Psoas muscle (tissue), 8 donors: Measurements from ENCODE around the gene NLE1. TPM values are rescaled to one million over a fixed set of nuclear protein-coding genes. Genes with fewer than 3 reads are reported as not detected.

Experiments
- ATAC-seq, 4 donors: fragments of 200-7000 bp; cut with Tn5 transposase; one replicate each; pipeline ENCODE4 v1.9.1; 2020; ENCODE audit warnings: moderate library complexity in 3 of 4, mild to moderate bottlenecking in 2 of 4
- DNase-seq, 2 donors: peaks; one replicate each; pipeline ENCODE4 v3.0.0-alpha.2; 2020
- H3K27ac ChIP-seq: fragments of 200-600 bp; one replicate; pipeline ENCODE4 v1.8.0; 2022
- H3K27me3 ChIP-seq, 3 donors: fragments of 200-600 bp in 1 of 3; one replicate each; pipeline versions ENCODE4 v1.6.1 to v1.8.0; 2013 to 2022; ENCODE audit warnings: low read length in 2 of 3, mild to moderate bottlenecking in 2 of 3, moderate library complexity in 1 of 3; ENCODE audit not compliant: insufficient read depth in 3 of 3
- H3K36me3 ChIP-seq, 2 donors: fragments of 200-600 bp in 1 of 2; one replicate each; pipeline versions ENCODE4 v1.6.1 to v1.8.0; 2013 to 2022; ENCODE audit warnings: low read depth in 1 of 2, mild to moderate bottlenecking in 1 of 2, moderate library complexity in 1 of 2; ENCODE audit not compliant: insufficient read depth in 1 of 2
- H3K4me1 ChIP-seq: fragments of 200-600 bp; one replicate; pipeline ENCODE4 v1.8.0; 2022
- H3K4me3 ChIP-seq: fragments of 200-600 bp; one replicate; pipeline ENCODE4 v1.8.0; 2022; ENCODE audit warnings: mild to moderate bottlenecking
- H3K9me3 ChIP-seq: fragments of 200-600 bp; one replicate; pipeline ENCODE4 v1.8.0; 2022
- CTCF ChIP-seq: fragments of 200-600 bp; IDR thresholded peaks from one replicate; pipeline ENCODE4 v1.8.0; 2022; ENCODE audit warnings: antibody characterized with exemption
- WGBS, 3 donors: extraction: QIAGEN DNeasy Blood & Tissue Kit; methylation state at CpG; one replicate each; pipeline versions ENCODE4 v1.1.6 to v1.1.7; 2013; 5-methylcytosine and 5-hydroxymethylcytosine counted together
- intact Hi-C, 2 donors: fragments of 100-400 bp; cut with DNase I; formaldehyde crosslinking; loops; one replicate each; pipeline versions ENCODE4 v1.11.0 to v1.14.2; 2022
- polyA plus RNA-seq, 3 donors: library from polyadenylated mRNA; stranded (reverse); fragments of 200-250 nt; gene quantifications; one replicate each; pipeline ENCODE4 v1.2.3, GENCODE V29; 2013
- total RNA-seq, 4 donors: library from RNA; stranded (reverse); fragmentation: NEBNext Ultra II Directional in 2 of 4; extraction: Animal tissue kit (Norgen Biotek cat#: 25700) in 2 of 4; gene quantifications; one replicate each; pipeline versions ENCODE4 v1.2.1 to v1.2.4, GENCODE V29; 2021 to 2023
- donor health status: healthy with polysubstance abuse.
- donor health status: DM: no; HTN: no; CAD: no; lungs with moderate emphysema.
- donor health status: Bipolar disorder and iron deficiency.
- donor health status: healthy.
- donor health status: DM: yes; HTN: yes; CAD: no.
- donor health status: DM: no; HTN: no; CAD: no.
- donor health status: DM: no; HTN: no; CAD: no.
- donor health status: DM: yes; HTN: yes; CAD: no.

NLE1 gene
- total and polyA plus RNA-seq, 7 donors = 9.1 to 15.6 (median 10.4) TPM

- DNase-seq (no peak), ATAC-seq (no peak)
- Histone ChIP-seq H3K9me3 (no peaks in the 10 kb centered on the region), H3K4me3 (peak overlapping the region; percentile 98), H3K27me3 (no peaks in the 10 kb centered on the region), H3K4me1 (peaks cover 11% of the 10 kb centered on the region), H3K36me3 (no peaks in the 10 kb centered on the region), H3K27ac (peak overlapping the region; percentile 47)
- 29 to 41% (median 34%) methylated on average over 9 of the region's 9 CpGs for WGBS, 3 donors
- intact Hi-C loops = loop anchor here in 1 of 2 donors (1.0 kb wide), 1 partner anchor 89 kb away; no protein-coding TSS in a partner anchor
- TF ChIP-seq CTCF = no peak
Measured at GRCh38 chr17:35087731-35088355, 54.3 kb downstream of the NLE1 start.

DNA sequence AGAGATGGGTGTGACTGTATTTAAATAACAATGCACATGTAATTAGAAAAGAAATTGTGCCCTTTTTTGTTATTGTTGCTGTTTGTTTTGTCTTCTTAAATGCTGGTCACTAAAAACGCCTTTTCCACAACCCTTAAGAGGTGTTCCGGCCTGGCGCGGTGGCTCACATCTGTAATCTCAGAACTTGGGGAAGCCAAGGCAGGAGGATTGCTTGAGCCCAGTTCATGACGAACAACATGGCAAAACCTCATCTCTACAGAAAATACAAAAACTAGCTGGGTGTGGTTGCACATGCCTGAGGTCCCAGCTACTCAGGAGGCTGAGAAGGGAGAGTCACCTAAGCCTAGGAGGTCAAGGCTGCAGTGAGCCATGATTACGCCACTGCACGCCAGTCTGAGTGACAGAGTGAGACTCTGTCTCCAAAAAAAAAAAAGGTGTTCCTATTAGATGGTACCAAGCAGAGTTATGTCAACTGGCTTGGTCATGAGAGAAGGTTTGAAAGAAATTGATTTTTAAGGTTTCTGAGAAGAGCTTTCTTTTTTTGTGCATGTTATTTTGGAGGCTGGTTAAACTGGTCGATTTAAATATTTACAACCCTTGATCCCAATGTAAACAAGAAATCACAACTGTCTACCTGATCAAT, 55.1 kb downstream of the NLE1 start:
- no peaks in the 10 kb centered on the region for H3K9me3 ChIP-seq
- H3K27me3 ChIP-seq = no peaks in the 10 kb centered on the region
- DNase-seq = no peak
- 93 to 95% (median 95%) methylated on average over 8 of the region's 8 CpGs for WGBS, 3 donors
- peak overlapping the region; percentile 98 for H3K4me3 ChIP-seq
- peaks cover 11% of the 10 kb centered on the region for H3K4me1 ChIP-seq
- H3K27ac ChIP-seq = no peak overlapping the region
- no peak for ATAC-seq
- no peak for TF ChIP-seq CTCF
- intact Hi-C loops = no loop called here
- no peaks in the 10 kb centered on the region for H3K36me3 ChIP-seq

DNA sequence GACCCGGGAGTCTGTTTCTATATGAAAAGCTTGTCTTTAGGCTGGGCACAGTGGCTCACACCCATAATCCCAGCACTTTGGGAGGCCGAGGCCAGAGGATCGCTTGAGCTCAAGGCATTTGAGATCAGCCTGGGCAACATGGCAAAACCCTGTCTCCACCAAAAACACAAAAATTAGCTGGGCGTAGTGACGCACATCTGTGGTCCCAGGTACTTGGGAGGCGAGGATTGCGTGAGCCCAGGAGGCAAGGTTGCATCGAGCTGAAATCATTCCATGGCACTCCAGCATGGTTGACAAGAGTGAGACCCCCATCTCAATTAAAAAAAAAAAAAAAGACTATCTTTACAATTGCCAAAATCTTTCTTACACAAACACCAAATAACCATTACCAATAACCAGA, 55.9 kb downstream of the NLE1 start:
- no peak for ATAC-seq
- no peaks in the 10 kb centered on the region for H3K9me3 ChIP-seq
- DNase-seq = no peak
- no peaks in the 10 kb centered on the region for H3K27me3 ChIP-seq
- H3K27ac ChIP-seq = no peak overlapping the region
- H3K36me3 ChIP-seq = no peaks in the 10 kb centered on the region
- H3K4me1 ChIP-seq = peaks cover 11% of the 10 kb centered on the region
- intact Hi-C loops = no loop called here
- 96 to 98% (median 97%) methylated on average over 8 of the region's 8 CpGs for WGBS, 3 donors
- no peak overlapping the region for H3K4me3 ChIP-seq
- TF ChIP-seq CTCF = no peak

DNA sequence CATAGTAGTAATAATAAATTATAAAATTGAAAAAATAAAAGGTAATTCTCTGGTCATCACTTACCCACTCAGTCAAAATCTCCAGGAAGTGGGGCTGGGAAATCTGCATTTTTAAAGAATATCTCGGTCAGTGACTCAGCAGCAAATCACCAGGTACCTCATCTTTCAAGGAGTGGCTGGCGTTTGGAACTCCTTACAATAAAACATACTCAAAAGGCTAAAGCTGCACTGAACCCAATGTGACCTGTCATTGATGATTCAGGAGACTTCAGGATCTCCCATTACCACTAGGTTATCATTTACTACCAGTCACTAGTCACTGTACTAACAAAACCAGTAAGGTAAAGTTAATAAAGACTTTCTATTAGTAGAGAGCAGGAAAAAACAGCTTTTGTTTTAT, 57.1 kb downstream of the NLE1 start:
- no peak overlapping the region for H3K27ac ChIP-seq
- H3K4me1 ChIP-seq = peaks cover 11% of the 10 kb centered on the region
- H3K9me3 ChIP-seq = no peaks in the 10 kb centered on the region
- H3K4me3 ChIP-seq = no peak overlapping the region
- no peak for ATAC-seq
- intact Hi-C loops = no loop called here
- WGBS, 3 donors = 87 to 92% (median 88%) methylated on average over 2 of the region's 2 CpGs
- no peaks in the 10 kb centered on the region for H3K36me3 ChIP-seq
- DNase-seq = no peak
- no peaks in the 10 kb centered on the region for H3K27me3 ChIP-seq
- TF ChIP-seq CTCF = no peak

DNA sequence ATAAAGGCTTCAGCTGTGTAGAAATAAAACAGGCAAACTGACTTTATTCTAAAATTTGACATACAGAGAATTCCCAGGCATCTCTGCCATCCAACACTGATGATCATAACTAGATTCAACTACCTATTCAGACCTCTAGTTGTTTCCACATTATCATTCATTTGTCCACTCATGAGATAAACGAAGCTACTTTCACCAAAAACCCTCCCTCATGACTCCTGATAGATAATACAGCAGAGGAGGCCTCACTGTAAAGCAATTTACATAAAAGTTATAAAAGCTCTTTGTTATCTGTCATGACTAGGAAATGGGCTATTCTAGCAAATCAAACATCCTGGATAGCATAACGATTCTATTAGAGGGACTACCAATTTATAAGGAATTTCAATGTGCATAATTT, 59.0 kb downstream of the NLE1 start:
- no peaks in the 10 kb centered on the region for H3K27me3 ChIP-seq
- H3K4me1 ChIP-seq = peaks cover 5% of the 10 kb centered on the region
- WGBS, 3 donors = 89 to 91% (median 90%) methylated on average over 2 of the region's 2 CpGs
- TF ChIP-seq CTCF = no peak
- DNase-seq (no peak), ATAC-seq (no peak)
- no peaks in the 10 kb centered on the region for H3K9me3 ChIP-seq
- no peak overlapping the region for H3K4me3 ChIP-seq
- H3K36me3 ChIP-seq = no peaks in the 10 kb centered on the region
- intact Hi-C loops = no loop called here
- H3K27ac ChIP-seq = no peak overlapping the region
